WTC11 (cell line): ENCODE results near the gene ZBTB7C. TPM values are rescaled to one million over a fixed set of nuclear protein-coding genes. Genes with fewer than 3 reads are reported as not detected.
A peak's percentile ranks its signal among the peaks of the same experiment; 100 is the strongest.

ENCODE experiments used
- ATAC-seq: fragments of 200-7000 bp; cut with Tn5 transposase; 2 replicates; pipeline ENCODE4 v1.10.0; 2021; ENCODE audit warnings: mild to moderate bottlenecking, moderate library complexity
- CTCF ChIA-PET: fragments of 300-600 bp; sonication (Branson Sonifier 250); formaldehyde crosslinking; loops from one replicate; lab custom pipeline; 2021; ENCODE audit warnings: antibody characterized with exemption; lab: Charles Lee
- POLR2A ChIA-PET: fragments of 350-600 bp; sonication (Branson Sonifier 250); formaldehyde crosslinking; loops from one replicate; lab custom pipeline; 2021; ENCODE audit warnings: antibody characterized with exemption; lab: Charles Lee
- DNase-seq: peaks from one replicate; pipeline ENCODE4 v3.0.0; 2021; ENCODE audit warnings: low spot score
- H3K27ac Mint-ChIP-seq: 2 replicates; pipeline ENCODE4 v1.8.0; 2021; ENCODE audit warnings: mixed read lengths
- H3K27me3 Mint-ChIP-seq: 2 replicates; pipeline ENCODE4 v1.8.0; 2021; ENCODE audit warnings: low read depth, mild to moderate bottlenecking, moderate library complexity, mixed read lengths
- H3K36me3 Mint-ChIP-seq: 2 replicates; pipeline ENCODE4 v1.8.0; 2021; ENCODE audit warnings: mixed read lengths
- H3K4me1 Mint-ChIP-seq: 2 replicates; pipeline ENCODE4 v1.8.0; 2022; ENCODE audit warnings: mixed read lengths
- H3K4me3 Mint-ChIP-seq: 2 replicates; pipeline ENCODE4 v1.8.0; 2021; ENCODE audit warnings: mild to moderate bottlenecking, moderate library complexity, mixed read lengths
- H3K9me3 Mint-ChIP-seq: 2 replicates; pipeline ENCODE4 v1.8.0; 2021; ENCODE audit warnings: mixed read lengths
- ATF1 ChIP-seq: sonication (generic); formaldehyde crosslinking; IDR thresholded peaks from 2 replicates; pipeline ENCODE4 v1.8.1; 2023; ENCODE audit warnings: mild to moderate bottlenecking, moderate library complexity, missing genetic modification reagents
- CBFB ChIP-seq: sonication (generic); formaldehyde crosslinking; IDR thresholded peaks from 2 replicates; pipeline ENCODE4 v1.8.1; 2022; ENCODE audit warnings: mild to moderate bottlenecking, low read depth, missing genetic modification reagents
- FOXK1 ChIP-seq: sonication (generic); formaldehyde crosslinking; IDR thresholded peaks from 2 replicates; pipeline ENCODE4 v1.8.0; 2022; ENCODE audit warnings: mild to moderate bottlenecking, moderate library complexity, missing genetic modification reagents
- GTF2I ChIP-seq: fragments of 250-450 bp; sonication (Bioruptor Pico); conservative IDR thresholded peaks from 2 replicates; pipeline ENCODE4 v1.4.0; 2021; ENCODE audit warnings: mild to moderate bottlenecking
- NFE2L1 ChIP-seq: sonication (generic); formaldehyde crosslinking; IDR thresholded peaks from 2 replicates; pipeline ENCODE4 v1.8.1; 2023; ENCODE audit warnings: missing genetic modification reagents
- NFYB ChIP-seq: sonication (generic); formaldehyde crosslinking; conservative IDR thresholded peaks from 2 replicates; pipeline ENCODE4 v1.8.0; 2022; ENCODE audit warnings: low read depth, missing genetic modification reagents
- NR3C1 ChIP-seq: sonication (generic); formaldehyde crosslinking; conservative IDR thresholded peaks from 2 replicates; pipeline ENCODE4 v1.8.1; 2023; ENCODE audit warnings: low read depth, mild to moderate bottlenecking, missing genetic modification reagents
- PRRX2 ChIP-seq: fragments of 250-450 bp; sonication (Bioruptor Pico); IDR thresholded peaks from 2 replicates; pipeline ENCODE4 v1.8.0; 2021; ENCODE audit warnings: mild to moderate bottlenecking
- SP1 ChIP-seq: sonication (generic); formaldehyde crosslinking; conservative IDR thresholded peaks from 2 replicates; pipeline ENCODE4 v1.8.1; 2022; ENCODE audit warnings: missing genetic modification reagents
- TCF7 ChIP-seq: sonication (generic); formaldehyde crosslinking; IDR thresholded peaks from 2 replicates; pipeline ENCODE4 v1.8.0; 2022; ENCODE audit warnings: mild to moderate bottlenecking, low read depth, missing genetic modification reagents, moderate library complexity
- ZNF219 ChIP-seq: sonication (generic); formaldehyde crosslinking; IDR thresholded peaks from 2 replicates; pipeline ENCODE4 v1.8.0; 2023; ENCODE audit warnings: missing genetic modification reagents, mild to moderate bottlenecking, borderline replicate concordance
- ZNF232 ChIP-seq: sonication (generic); formaldehyde crosslinking; IDR thresholded peaks from 2 replicates; pipeline ENCODE4 v1.8.0; 2022; ENCODE audit warnings: mild to moderate bottlenecking, missing genetic modification reagents
- ZNF423 ChIP-seq: fragments of 250-450 bp; sonication (Bioruptor Pico); IDR thresholded peaks from 2 replicates; pipeline ENCODE4 v2.1.2; 2022; ENCODE audit warnings: mild to moderate bottlenecking, moderate library complexity
- total RNA-seq: library from RNA; stranded (reverse); gene quantifications from 3 replicates; pipeline ENCODE4 v1.2.3, GENCODE V29; 2021
- TF ChIP-seq, protein P1 (sequence below): sonication (generic); formaldehyde crosslinking; IDR thresholded peaks from 2 replicates; pipeline ENCODE4 v1.8.1; 2023; ENCODE audit warnings: mild to moderate bottlenecking, missing genetic modification reagents
- TF ChIP-seq, protein P2 (sequence below): sonication (generic); formaldehyde crosslinking; IDR thresholded peaks from 2 replicates; pipeline ENCODE4 v1.8.1; 2023; ENCODE audit warnings: mild to moderate bottlenecking, missing genetic modification reagents, moderate library complexity
- TF ChIP-seq, protein P3 (sequence below): sonication (generic); formaldehyde crosslinking; IDR thresholded peaks from 2 replicates; pipeline ENCODE4 v1.8.0; 2022; ENCODE audit warnings: mild to moderate bottlenecking, missing genetic modification reagents
- TF ChIP-seq, protein P4 (sequence below): sonication (generic); formaldehyde crosslinking; IDR thresholded peaks from 2 replicates; pipeline ENCODE4 v1.8.0; 2022; ENCODE audit warnings: mild to moderate bottlenecking, missing genetic modification reagents

Gene ZBTB7C
- total RNA-seq, 1 experiment from 2014 or later: 0.48 TPM

DNA sequence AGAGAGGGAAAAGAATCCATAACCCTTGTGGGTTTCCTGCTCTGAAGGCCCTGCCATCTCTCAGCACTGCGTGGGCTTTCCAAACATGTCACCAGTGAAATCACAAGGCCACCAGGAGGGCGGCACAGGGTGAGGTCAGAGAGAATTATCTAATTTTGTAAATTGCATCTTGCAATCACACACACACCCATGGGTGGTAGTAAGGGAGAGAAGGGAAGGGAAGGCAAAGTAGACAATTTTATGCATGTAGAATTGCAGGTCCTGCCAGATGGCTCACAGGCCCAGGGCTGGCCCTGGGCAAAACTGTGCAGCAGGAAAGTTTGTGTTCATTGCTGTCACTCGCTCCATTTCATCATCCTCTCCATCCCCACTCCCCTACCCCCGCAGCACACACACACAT, 21.0 kb upstream of the ZBTB7C start:
- no peak overlapping the region for H3K27ac Mint-ChIP-seq
- TF ChIP-seq, protein P1, sequence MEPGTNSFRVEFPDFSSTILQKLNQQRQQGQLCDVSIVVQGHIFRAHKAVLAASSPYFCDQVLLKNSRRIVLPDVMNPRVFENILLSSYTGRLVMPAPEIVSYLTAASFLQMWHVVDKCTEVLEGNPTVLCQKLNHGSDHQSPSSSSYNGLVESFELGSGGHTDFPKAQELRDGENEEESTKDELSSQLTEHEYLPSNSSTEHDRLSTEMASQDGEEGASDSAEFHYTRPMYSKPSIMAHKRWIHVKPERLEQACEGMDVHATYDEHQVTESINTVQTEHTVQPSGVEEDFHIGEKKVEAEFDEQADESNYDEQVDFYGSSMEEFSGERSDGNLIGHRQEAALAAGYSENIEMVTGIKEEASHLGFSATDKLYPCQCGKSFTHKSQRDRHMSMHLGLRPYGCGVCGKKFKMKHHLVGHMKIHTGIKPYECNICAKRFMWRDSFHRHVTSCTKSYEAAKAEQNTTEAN (CRISPR knock-in tag): no peak
- TF ChIP-seq TCF7 (CRISPR knock-in tag): no peak
- TF ChIP-seq, all 79 proteins: peak for 0
- POLR2A ChIA-PET: no interaction called here
- CTCF ChIA-PET: interaction anchor here (2.4 kb wide), 1 partner anchor 200 kb away, joined by 7 read pairs; no protein-coding TSS in a partner anchor
- DNase-seq: no peak
- no peak for ATAC-seq
- Mint-ChIP-seq H3K36me3 (no peaks in the 10 kb centered on the region), H3K27me3 (peaks cover 33% of the 10 kb centered on the region), H3K4me3 (no peak overlapping the region), H3K4me1 (no peaks in the 10 kb centered on the region), H3K9me3 (peaks cover 6% of the 10 kb centered on the region; the same call in 1 of the 2 replicates)

DNA sequence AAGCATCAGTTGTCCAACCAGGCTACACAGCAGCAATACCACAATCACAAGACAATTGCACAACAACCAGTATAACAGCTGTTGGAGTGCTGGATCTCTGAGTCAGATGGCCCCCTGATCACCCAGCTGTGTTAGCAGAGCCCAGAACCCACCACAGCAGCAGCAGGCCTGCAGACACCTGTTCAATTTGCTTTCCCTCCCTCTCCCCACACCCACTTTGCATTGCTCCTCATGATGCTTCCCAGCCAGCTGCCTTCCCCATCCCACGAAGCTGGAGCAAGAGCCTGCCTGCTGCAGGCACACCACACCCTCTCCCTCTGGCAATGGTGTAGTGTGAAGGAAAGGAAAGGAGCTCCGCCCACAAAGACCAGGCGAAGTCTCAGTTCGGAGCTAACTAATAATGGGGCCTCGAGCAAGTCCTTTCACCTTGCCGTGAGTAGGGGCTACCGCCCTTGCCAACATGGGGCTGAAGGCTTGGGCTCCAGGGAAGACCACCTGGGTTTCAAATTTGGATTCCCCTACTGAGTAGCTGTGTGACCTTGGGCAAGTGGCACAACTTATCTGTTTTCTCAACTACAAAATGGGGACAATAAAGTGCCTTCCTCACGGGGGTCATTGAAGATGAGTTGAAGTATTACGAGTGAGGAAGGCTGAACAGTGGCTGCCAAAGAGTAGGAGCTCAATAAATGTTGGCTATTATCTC, 19.4 kb upstream of the ZBTB7C start:
- Mint-ChIP-seq H3K4me1 (no peaks in the 10 kb centered on the region), H3K4me3 (no peak overlapping the region), H3K27me3 (peaks cover 39% of the 10 kb centered on the region), H3K9me3 (no peaks in the 10 kb centered on the region), H3K27ac (no peak overlapping the region), H3K36me3 (no peaks in the 10 kb centered on the region)
- DNase-seq (no peak), ATAC-seq (peak; percentile 83)
- TF ChIP-seq ZNF232 (CRISPR knock-in tag): no peak
- TF ChIP-seq GTF2I: 0 out of 2 replicates have a peak, but pooled peaks have one; percentile 32
- POLR2A ChIA-PET: no interaction called here
- CTCF ChIA-PET: interaction anchor here (0.9 to 2.4 kb wide), 5 partner anchors 10 to 198 kb away, joined by 4 to 33 read pairs (median 5); no protein-coding TSS in a partner anchor

DNA sequence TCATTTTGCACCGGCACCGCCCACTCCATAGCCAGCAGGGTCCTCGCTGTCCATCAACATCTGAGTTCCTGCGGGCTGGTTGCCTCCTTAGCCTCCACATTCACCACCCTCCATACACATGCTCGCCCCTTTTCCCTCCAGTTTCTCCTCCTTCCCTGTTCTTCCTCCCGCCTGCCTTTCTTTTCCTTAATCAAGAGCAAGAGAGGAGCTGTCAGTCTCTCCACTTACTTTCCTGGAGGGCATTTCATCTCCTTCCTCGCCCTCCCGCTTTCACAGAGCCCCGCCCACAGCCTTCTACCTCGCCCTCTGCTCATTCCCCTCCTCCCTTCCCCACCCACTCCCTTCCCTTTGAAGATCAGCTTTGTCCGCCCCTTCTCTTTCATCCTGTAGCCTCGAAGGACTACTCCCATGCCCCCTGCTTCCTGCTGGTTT, 13.8 kb upstream of the ZBTB7C start:
- peak; percentile 45 for DNase-seq
- Mint-ChIP-seq H3K27me3 (peaks cover 58% of the 10 kb centered on the region), H3K36me3 (no peaks in the 10 kb centered on the region), H3K4me1 (peaks cover 27% of the 10 kb centered on the region), H3K27ac (no peak overlapping the region), H3K9me3 (no peaks in the 10 kb centered on the region), H3K4me3 (peak overlapping the region; percentile 65)
- TF ChIP-seq, protein P2, sequence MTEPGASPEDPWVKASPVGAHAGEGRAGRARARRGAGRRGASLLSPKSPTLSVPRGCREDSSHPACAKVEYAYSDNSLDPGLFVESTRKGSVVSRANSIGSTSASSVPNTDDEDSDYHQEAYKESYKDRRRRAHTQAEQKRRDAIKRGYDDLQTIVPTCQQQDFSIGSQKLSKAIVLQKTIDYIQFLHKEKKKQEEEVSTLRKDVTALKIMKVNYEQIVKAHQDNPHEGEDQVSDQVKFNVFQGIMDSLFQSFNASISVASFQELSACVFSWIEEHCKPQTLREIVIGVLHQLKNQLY (CRISPR knock-in tag): no peak
- TF ChIP-seq, protein P3, sequence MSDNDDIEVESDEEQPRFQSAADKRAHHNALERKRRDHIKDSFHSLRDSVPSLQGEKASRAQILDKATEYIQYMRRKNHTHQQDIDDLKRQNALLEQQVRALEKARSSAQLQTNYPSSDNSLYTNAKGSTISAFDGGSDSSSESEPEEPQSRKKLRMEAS (CRISPR knock-in tag): peak; percentile 22; the same call in 1 of the 2 replicates
- 0 out of 2 replicates have a peak, but pooled peaks have one; percentile 37 for TF ChIP-seq NFE2L1 (CRISPR knock-in tag)
- POLR2A ChIA-PET: no interaction called here
- peak; percentile 89 for ATAC-seq
- CTCF ChIA-PET: interaction anchor here (1.0 to 2.2 kb wide), 4 partner anchors 22 to 392 kb away, joined by 3 to 10 read pairs (median 6); no protein-coding TSS in a partner anchor

DNA sequence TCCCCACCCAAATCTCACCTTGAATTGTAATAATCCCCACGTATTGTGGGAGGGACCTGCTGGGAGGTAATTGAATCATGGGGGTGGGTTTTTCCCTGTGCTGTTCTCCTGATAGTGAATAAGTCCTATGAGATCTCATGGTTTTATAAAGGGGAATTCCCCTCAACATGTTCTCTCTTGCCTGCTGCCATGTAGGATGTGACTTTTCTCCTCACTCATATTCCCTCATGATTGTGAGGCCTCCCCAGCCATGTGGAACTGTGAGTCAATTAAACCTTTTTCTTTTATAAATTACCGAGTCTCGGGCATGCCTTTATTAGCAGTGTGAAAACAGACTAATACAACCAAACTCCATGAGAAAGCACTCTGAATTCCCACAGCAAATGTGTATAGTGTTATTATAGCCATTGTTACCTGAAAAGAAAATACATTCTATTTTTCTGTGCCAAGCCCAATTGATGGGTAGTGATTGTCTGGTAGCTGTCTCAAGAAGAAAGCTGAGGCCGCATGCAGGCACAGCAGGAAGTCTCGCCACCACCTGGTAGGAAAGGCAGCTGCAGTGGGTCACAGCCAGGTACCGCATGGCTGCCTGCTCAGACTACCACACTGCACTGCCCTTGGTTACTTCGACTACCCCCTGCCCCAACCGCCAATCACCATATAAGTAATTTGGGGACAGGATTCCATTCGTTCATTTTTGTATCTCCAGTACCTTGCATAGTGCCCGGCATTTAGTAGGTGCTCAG, 10.3 kb upstream of the ZBTB7C start:
- H3K4me3 Mint-ChIP-seq: no peak overlapping the region
- peaks cover 27% of the 10 kb centered on the region for H3K4me1 Mint-ChIP-seq
- no peaks in the 10 kb centered on the region for H3K36me3 Mint-ChIP-seq
- DNase-seq: peak; percentile 50
- no peaks in the 10 kb centered on the region for H3K9me3 Mint-ChIP-seq
- POLR2A ChIA-PET: interaction anchor here (1.1 kb wide), 1 partner anchor 12 kb away, joined by 3 read pairs; no protein-coding TSS in a partner anchor
- TF ChIP-seq TCF7 (CRISPR knock-in tag) (no peak), ZNF423 (peak; percentile 23; the same call in 1 of the 2 replicates)
- TF ChIP-seq, all 79 proteins: peak for 1
- CTCF ChIA-PET: interaction anchor here (0.6 to 2.5 kb wide), 10 partner anchors 9 to 520 kb away, joined by 3 to 13 read pairs (median 3); no protein-coding TSS in a partner anchor
- ATAC-seq: peak; percentile 69
- H3K27ac Mint-ChIP-seq: no peak overlapping the region
- H3K27me3 Mint-ChIP-seq: peaks cover 61% of the 10 kb centered on the region

DNA sequence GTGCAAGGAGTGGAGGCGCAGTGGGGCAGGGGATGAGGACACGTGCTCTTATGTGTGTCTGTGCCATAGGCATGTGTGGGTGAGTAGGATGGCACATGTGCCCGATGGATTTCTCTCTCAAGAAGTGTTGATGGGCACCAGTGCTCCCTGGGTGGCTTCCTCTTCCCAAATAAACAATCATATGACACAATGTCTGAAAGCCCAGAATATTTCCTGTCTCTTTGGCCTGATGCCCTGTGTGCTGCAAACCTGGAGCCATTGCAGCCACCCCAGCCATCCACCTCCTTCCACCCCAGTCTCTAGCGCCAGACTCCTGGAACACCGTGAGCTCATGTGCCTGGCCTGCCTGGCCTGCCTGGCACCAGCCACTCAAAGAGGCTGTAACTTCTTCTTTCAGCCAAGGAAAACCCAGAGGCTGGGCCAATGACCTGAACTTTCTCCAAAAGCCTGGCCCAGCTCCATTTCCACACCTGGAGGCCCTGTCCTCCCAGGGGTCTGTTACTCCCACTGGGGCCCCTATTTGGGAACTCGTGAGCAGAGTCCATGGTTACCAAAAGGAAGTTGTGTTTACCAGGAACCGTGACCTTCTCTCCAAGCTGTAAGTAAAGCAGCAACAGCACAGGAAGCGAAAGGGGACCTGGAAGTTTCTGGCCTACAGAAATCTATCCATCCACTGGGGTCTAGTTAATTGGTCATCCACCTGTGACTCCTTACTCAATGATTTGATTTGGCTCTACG, 9.5 kb upstream of the ZBTB7C start:
- H3K4me1 Mint-ChIP-seq: peaks cover 27% of the 10 kb centered on the region
- no peaks in the 10 kb centered on the region for H3K36me3 Mint-ChIP-seq
- H3K27ac Mint-ChIP-seq: no peak overlapping the region
- DNase-seq (no peak), ATAC-seq (no peak)
- H3K4me3 Mint-ChIP-seq: no peak overlapping the region
- ChIA-PET CTCF (interaction anchor here (1.0 to 2.5 kb wide), 7 partner anchors 9 to 391 kb away, joined by 3 to 13 read pairs (median 3); no protein-coding TSS in a partner anchor), POLR2A (interaction anchor here (1.1 kb wide), 1 partner anchor 11 kb away, joined by 3 read pairs; no protein-coding TSS in a partner anchor)
- H3K27me3 Mint-ChIP-seq: peaks cover 61% of the 10 kb centered on the region
- no peaks in the 10 kb centered on the region for H3K9me3 Mint-ChIP-seq
- TF ChIP-seq, protein P4, sequence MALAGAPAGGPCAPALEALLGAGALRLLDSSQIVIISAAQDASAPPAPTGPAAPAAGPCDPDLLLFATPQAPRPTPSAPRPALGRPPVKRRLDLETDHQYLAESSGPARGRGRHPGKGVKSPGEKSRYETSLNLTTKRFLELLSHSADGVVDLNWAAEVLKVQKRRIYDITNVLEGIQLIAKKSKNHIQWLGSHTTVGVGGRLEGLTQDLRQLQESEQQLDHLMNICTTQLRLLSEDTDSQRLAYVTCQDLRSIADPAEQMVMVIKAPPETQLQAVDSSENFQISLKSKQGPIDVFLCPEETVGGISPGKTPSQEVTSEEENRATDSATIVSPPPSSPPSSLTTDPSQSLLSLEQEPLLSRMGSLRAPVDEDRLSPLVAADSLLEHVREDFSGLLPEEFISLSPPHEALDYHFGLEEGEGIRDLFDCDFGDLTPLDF: no peak
- TF ChIP-seq NR3C1 (CRISPR knock-in tag) (no peak), NFYB (CRISPR knock-in tag) (no peak), PRRX2 (CRISPR knock-in tag) (no peak), ZNF219 (CRISPR knock-in tag) (no peak), SP1 (CRISPR knock-in tag) (no peak), FOXK1 (CRISPR knock-in tag) (no peak), CBFB (CRISPR knock-in tag) (no peak), ATF1 (CRISPR knock-in tag) (no peak)
- TF ChIP-seq, protein P2 (CRISPR knock-in tag): no peak
